H1 (cell line): ENCODE measurements around the gene USPL1. TPM values are rescaled to one million over a fixed set of nuclear protein-coding genes. Genes with fewer than 3 reads are reported as not detected.

Experiments used
- CTCF ChIA-PET: fragments of 300-600 bp; sonication (Branson Sonifier 250); formaldehyde crosslinking; loops from one replicate; lab custom pipeline; 2021; ENCODE audit not compliant: partially characterized antibody; lab: Charles Lee
- POLR2A ChIA-PET: fragments of 300-600 bp; sonication (Branson Sonifier 250); formaldehyde crosslinking; loops from one replicate; lab custom pipeline; 2021; ENCODE audit warnings: inconsistent platforms; ENCODE audit not compliant: partially characterized antibody; lab: Charles Lee
- DNase-seq, 2 experiments: peaks; one replicate each; pipeline versions ENCODE4 v3.0.0 to v3.0.0-alpha.2; 2010 to 2022; ENCODE audit warnings: low spot score in 2 of 2, low read depth in 1 of 2, mixed read lengths in 1 of 2
- FAIRE-seq: peaks from 2 replicates; lab custom pipeline; 2011; peaks lifted over from hg19 to GRCh38; lab: Jason Lieb, UNC
- H2AFZ ChIP-seq: 2 replicates; pipeline ENCODE4 v1.8.1; 2012; ENCODE audit warnings: low read length, inconsistent platforms
- H2AK5ac ChIP-seq: 2 replicates; pipeline ENCODE4 v1.6.1; 2013; ENCODE audit warnings: low read depth, low read length
- H2BK120ac ChIP-seq: replicated peaks from 2 replicates; pipeline ENCODE3; 2013; ENCODE audit warnings: low read depth, low read length, inconsistent platforms
- H2BK12ac ChIP-seq: 2 replicates; pipeline ENCODE4 v1.6.1; 2013; ENCODE audit warnings: low read depth, low read length
- H2BK15ac ChIP-seq: 2 replicates; pipeline ENCODE4 v1.6.1; 2013; ENCODE audit warnings: low read length
- H2BK20ac ChIP-seq: 2 replicates; pipeline ENCODE4 v1.6.1; 2013; ENCODE audit warnings: low read length
- H2BK5ac ChIP-seq: 2 replicates; pipeline ENCODE4 v1.6.1; 2013; ENCODE audit warnings: low read depth, low read length
- H3K14ac ChIP-seq: 2 replicates; pipeline ENCODE4 v1.6.1; 2013; ENCODE audit warnings: inconsistent platforms; ENCODE audit not compliant: insufficient read length
- H3K18ac ChIP-seq: 2 replicates; pipeline ENCODE4 v1.6.1; 2013; ENCODE audit warnings: low read length; ENCODE audit errors: extremely low read depth
- H3K23ac ChIP-seq: 2 replicates; pipeline ENCODE4 v1.6.1; 2013; ENCODE audit warnings: inconsistent platforms; ENCODE audit not compliant: insufficient read length
- H3K23me2 ChIP-seq: 2 replicates; pipeline ENCODE4 v1.6.1; 2013; ENCODE audit warnings: low read depth, low read length
- H3K27ac ChIP-seq: 2 replicates; pipeline ENCODE4 v1.6.1; 2011; ENCODE audit warnings: low read depth, low read length, inconsistent platforms
- H3K27me3 ChIP-seq, 4 experiments: replicated peaks in 1 of 4; 1 replicate in 1 of 4; 2 replicates in 3 of 4; pipeline versions ENCODE4 v1.6.1 to v1.8.1; 2011 to 2013; ENCODE audit warnings: low read length in 3 of 4, mild to moderate bottlenecking in 3 of 4, inconsistent platforms in 2 of 4, mixed read lengths in 2 of 4, moderate library complexity in 1 of 4; ENCODE audit not compliant: control insufficient read depth in 3 of 4, insufficient read depth in 3 of 4; ENCODE audit errors: extremely low read depth in 1 of 4
- H3K36me3 ChIP-seq, 4 experiments: 2 replicates each; pipeline versions ENCODE4 v1.6.1 to v1.8.1; 2011 to 2013; ENCODE audit warnings: mild to moderate bottlenecking in 4 of 4, low read length in 3 of 4, moderate library complexity in 2 of 4, control low read depth in 1 of 4, inconsistent platforms in 1 of 4; ENCODE audit not compliant: insufficient read depth in 4 of 4, control insufficient read depth in 2 of 4
- H3K4ac ChIP-seq: replicated peaks from 2 replicates; pipeline ENCODE3; 2013; ENCODE audit warnings: low read length, low read depth, mixed read lengths, inconsistent platforms; ENCODE audit not compliant: insufficient read length
- H3K4me1 ChIP-seq, 4 experiments: replicated peaks in 1 of 4; 1 replicate in 1 of 4; 2 replicates in 3 of 4; pipeline versions ENCODE4 v1.6.1 to v1.8.1; 2011 to 2013; ENCODE audit warnings: low read length in 3 of 4, inconsistent platforms in 2 of 4, mixed read lengths in 1 of 4; ENCODE audit not compliant: insufficient read depth in 4 of 4, control insufficient read depth in 3 of 4
- H3K4me2 ChIP-seq, 2 experiments: 2 replicates each; pipeline versions ENCODE4 v1.6.1 to v1.8.1; 2011 to 2013; ENCODE audit warnings: low read depth in 2 of 2, low read length in 2 of 2, control low read depth in 1 of 2, inconsistent platforms in 1 of 2, mild to moderate bottlenecking in 1 of 2; ENCODE audit not compliant: insufficient read depth in 1 of 2
- H3K4me3 ChIP-seq, 4 experiments: fragments of 200-600, 300-600 bp in 1 of 4; sonication (generic), shearing (Covaris generic), sonication (Bioruptor Twin) in 1 of 4; 2 replicates each; pipeline versions ENCODE4 v1.5.1 to v1.8.1; 2011 to 2016; ENCODE audit warnings: low read length in 4 of 4, low read depth in 3 of 4, control low read depth in 2 of 4, inconsistent platforms in 2 of 4, mild to moderate bottlenecking in 2 of 4, mixed read lengths in 1 of 4, moderate library complexity in 1 of 4; ENCODE audit not compliant: insufficient read depth in 2 of 4; ENCODE audit errors: extremely low read depth in 1 of 4
- H3K56ac ChIP-seq: replicated peaks from 2 replicates; pipeline ENCODE3; 2013; ENCODE audit warnings: low read depth, mild to moderate bottlenecking, mixed read lengths, low read length, inconsistent platforms; ENCODE audit not compliant: insufficient read length
- H3K79me1 ChIP-seq: 2 replicates; pipeline ENCODE4 v1.6.1; 2013; ENCODE audit warnings: low read depth, low read length, control low read depth
- H3K79me2 ChIP-seq, 2 experiments: 2 replicates each; pipeline versions ENCODE4 v1.6.1 to v1.8.1; 2012 to 2013; ENCODE audit warnings: low read length in 2 of 2, mild to moderate bottlenecking in 2 of 2, inconsistent platforms in 1 of 2; ENCODE audit not compliant: insufficient read depth in 2 of 2, control insufficient read depth in 1 of 2
- H3K9ac ChIP-seq, 4 experiments: replicated peaks in 1 of 4; 1 replicate in 1 of 4; 2 replicates in 3 of 4; pipeline versions ENCODE4 v1.6.1 to v1.8.1; 2011 to 2013; ENCODE audit warnings: low read depth in 3 of 4, low read length in 3 of 4, control low read depth in 2 of 4, mild to moderate bottlenecking in 2 of 4, moderate library complexity in 2 of 4, inconsistent platforms in 1 of 4; ENCODE audit errors: extremely low read depth in 1 of 4
- H3K9me3 ChIP-seq, 2 experiments: 2 replicates each; pipeline versions ENCODE4 v1.6.1 to v1.8.1; 2012 to 2013; ENCODE audit warnings: mild to moderate bottlenecking in 2 of 2, moderate library complexity in 2 of 2, control low read depth in 1 of 2, inconsistent platforms in 1 of 2, low read depth in 1 of 2, low read length in 1 of 2, mixed read lengths in 1 of 2; ENCODE audit not compliant: insufficient read depth in 2 of 2
- H4K20me1 ChIP-seq, 2 experiments: replicated peaks in 1 of 2; 2 replicates each; pipeline versions ENCODE3 to v1.8.1; 2011 to 2013; ENCODE audit warnings: inconsistent platforms in 2 of 2, low read length in 2 of 2, mild to moderate bottlenecking in 1 of 2; ENCODE audit not compliant: insufficient read depth in 2 of 2, control insufficient read depth in 1 of 2
- H4K5ac ChIP-seq: 2 replicates; pipeline ENCODE4 v1.6.1; 2013; ENCODE audit warnings: low read length, low read depth, mixed read lengths, inconsistent platforms; ENCODE audit not compliant: insufficient read length
- H4K8ac ChIP-seq: 2 replicates; pipeline ENCODE4 v1.8.0; 2013; ENCODE audit warnings: mild to moderate bottlenecking, moderate library complexity, low read length, inconsistent platforms; ENCODE audit not compliant: insufficient read depth; ENCODE audit errors: extremely low read depth
- H4K91ac ChIP-seq: replicated peaks from 2 replicates; pipeline ENCODE3; 2013; ENCODE audit warnings: low read length, mixed read lengths, inconsistent platforms; ENCODE audit not compliant: insufficient read length
- CEBPB ChIP-seq: IDR thresholded peaks from 2 replicates; pipeline ENCODE4 v1.6.1; 2012; ENCODE audit warnings: low read depth, low read length
- JUN ChIP-seq: IDR thresholded peaks from 2 replicates; pipeline ENCODE4 v1.6.1; 2011; ENCODE audit warnings: low read depth, mild to moderate bottlenecking, improper control_type of control experiment, low read length
- KDM1A ChIP-seq: fragments of 200-600, 300-600 bp; sonication (generic); IDR thresholded peaks from 2 replicates; pipeline ENCODE4 v1.7.1; 2016; ENCODE audit warnings: mild to moderate bottlenecking, low read length, borderline replicate concordance
- WGBS, 2 experiments: shearing (Covaris generic) in 1 of 2; methylation state at CpG; one replicate each; pipeline versions ENCODE4 v1.1.6 to v1.1.7; 2013 to 2015; ENCODE audit warnings: low lambda C conversion rate in 2 of 2, mixed read lengths in 2 of 2, inconsistent platforms in 1 of 2, low coverage in 1 of 2, missing lambda C conversion rate in 1 of 2; ENCODE audit not compliant: insufficient replicate concordance in 2 of 2, insufficient coverage in 1 of 2, insufficient read length in 1 of 2; ENCODE audit errors: extremely low coverage in 1 of 2, missing lambda C conversion rate in 1 of 2; 5-methylcytosine and 5-hydroxymethylcytosine counted together
- polyA plus RNA-seq, 7 experiments: library from polyadenylated mRNA; depleted of rRNA in 3 of 7; stranded (reverse) in 5 of 7; unstranded in 2 of 7; fragments of >200 nt in 5 of 7; fragments of 200-250 nt in 2 of 7; gene quantifications; 1 replicate in 5 of 7; 2 replicates in 1 of 7; 4 replicates in 1 of 7; pipeline versions ENCODE4 v1.2.1 to v1.2.3, GENCODE V29; 2011 to 2013; ENCODE audit warnings: missing spikeins in 2 of 7, mixed read lengths in 2 of 7
- total RNA-seq: library from RNA; stranded (reverse); fragmentation: NEBNext Ultra II Directional; extraction: Animal tissue kit (Norgen Biotek cat#: 25700); gene quantifications from 2 replicates; pipeline ENCODE4 v1.2.1, GENCODE V29; 2021

Gene USPL1
- total and polyA plus RNA-seq, 2 of the 8 experiments (the other 6 are each of a cell fraction or from before 2014, with no cell fraction given) = 6.3 to 17.1 TPM

DNA sequence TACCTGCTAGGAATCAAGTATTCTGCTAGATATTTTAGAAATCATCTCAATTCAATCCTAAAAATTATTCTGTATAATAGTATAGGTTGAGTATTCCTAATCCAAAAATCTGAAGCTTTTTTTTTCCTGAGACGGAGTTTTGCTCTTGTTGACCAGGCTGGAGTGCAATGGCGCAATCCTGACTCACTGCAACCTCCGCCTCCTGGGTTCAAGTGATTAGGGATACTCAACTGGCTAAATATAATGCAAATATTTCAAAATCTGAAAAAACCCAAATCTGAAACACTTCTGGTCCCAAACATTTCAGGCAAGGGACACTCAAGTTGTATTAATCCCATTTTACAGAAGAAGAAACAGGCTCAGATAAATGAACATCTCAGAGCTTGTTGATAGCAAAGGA is 17.2 kb upstream of the USPL1 start:
- H2BK15ac ChIP-seq = no peak overlapping the region
- ChIA-PET POLR2A (interaction anchor here (0.6 kb wide), 1 partner anchor 58 kb away, joined by 3 read pairs; no protein-coding TSS in a partner anchor), CTCF (interaction anchor here (0.6 to 1.0 kb wide), 3 partner anchors 10 to 264 kb away, joined by 3 to 4 read pairs (median 4); no protein-coding TSS in a partner anchor)
- H3K4me3 ChIP-seq = no peak overlapping the region
- no peak for TF ChIP-seq KDM1A
- no peak for TF ChIP-seq JUN
- peak; percentile 47; the same call in 1 of the 2 replicates for TF ChIP-seq CEBPB
- H2BK12ac ChIP-seq = no peak overlapping the region
- no peak overlapping the region for H4K8ac ChIP-seq
- no peak overlapping the region for H3K27ac ChIP-seq
- no peak overlapping the region for H3K18ac ChIP-seq
- no peaks in the 10 kb centered on the region for H4K20me1 ChIP-seq
- no peak overlapping the region for H3K4me2 ChIP-seq
- no peak overlapping the region for H2BK120ac ChIP-seq
- FAIRE-seq (no peak), DNase-seq (no peak)
- H3K79me2 ChIP-seq = no peaks in the 10 kb centered on the region
- H4K91ac ChIP-seq = no peak overlapping the region
- H3K27me3 ChIP-seq = no peaks in the 10 kb centered on the region
- no peak overlapping the region for H2BK5ac ChIP-seq
- H3K79me1 ChIP-seq = no peaks in the 10 kb centered on the region
- H3K4me1 ChIP-seq = peaks cover 0 to 3% (median 0%) of the 10 kb centered on the region in 4 experiments; a peak in 1 of 7 replicates
- H3K9ac ChIP-seq = no peak overlapping the region
- 94% methylated on average over 3 of the region's 3 CpGs; no CpG with 5 or more reads in 1 of the 2 experiments for WGBS, 2 experiments
- no peak overlapping the region for H4K5ac ChIP-seq
- no peak overlapping the region for H3K56ac ChIP-seq
- no peak overlapping the region for H3K4ac ChIP-seq
- H2AFZ ChIP-seq = no peak overlapping the region
- no peaks in the 10 kb centered on the region for H3K36me3 ChIP-seq
- no peak overlapping the region for H2AK5ac ChIP-seq
- no peaks in the 10 kb centered on the region for H3K9me3 ChIP-seq
- no peaks in the 10 kb centered on the region for H3K23me2 ChIP-seq
- no peak overlapping the region for H3K14ac ChIP-seq
- H2BK20ac ChIP-seq = no peak overlapping the region
- H3K23ac ChIP-seq = no peak overlapping the region
